ENCODE data around the gene ATL1.
"Not testable (repeated sequence)": the region's sequence is repeated elsewhere in the genome, so short reads cannot be mapped to it uniquely, and the experiment has no call there.

ATL1 gene

GRCh38 chr14:50659327-50659974, 99.5 kb downstream of the ATL1 start:
- no peak for DNase-seq

DNA sequence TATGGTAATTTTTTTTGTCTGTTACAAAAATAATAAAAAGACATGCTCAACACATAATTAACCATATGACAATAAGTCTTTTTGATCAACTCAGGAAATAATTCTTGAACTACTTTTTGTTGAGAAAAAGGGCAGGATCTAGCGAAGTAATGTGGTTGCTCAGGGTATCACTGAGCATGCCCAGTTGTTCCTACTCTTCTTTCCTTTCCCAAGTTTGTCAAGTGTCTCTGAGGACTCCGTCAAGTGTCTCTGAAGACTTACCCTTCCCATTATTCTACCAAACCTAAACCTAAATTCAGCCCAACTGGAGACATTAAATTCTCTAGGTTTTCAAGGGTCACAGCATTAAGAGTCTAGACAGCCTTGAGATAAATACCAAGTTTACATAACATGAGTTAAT, 104.6 kb downstream of the ATL1 start:
- not testable (repeated sequence) for DNase-seq

DNA sequence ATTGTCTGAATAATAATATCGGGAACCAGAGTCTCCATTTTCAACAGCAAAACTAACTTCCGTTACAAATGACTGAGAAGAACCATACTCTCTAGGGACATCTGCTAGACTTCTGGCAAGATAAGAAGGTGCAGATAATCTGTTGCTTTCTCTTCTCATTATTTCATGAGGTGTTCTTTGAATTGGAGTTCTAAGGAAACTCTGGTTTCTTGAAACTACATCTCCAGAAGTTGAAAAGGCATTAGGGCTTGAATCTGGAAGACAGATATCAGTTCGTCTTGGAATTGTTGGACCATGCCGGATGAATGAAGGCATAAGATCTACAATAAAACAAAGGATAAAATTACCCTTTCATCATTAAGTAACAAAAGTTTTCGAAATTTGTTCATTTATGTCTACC, 105.4 kb downstream of the ATL1 start:
- DNase-seq: not testable (repeated sequence)

DNA sequence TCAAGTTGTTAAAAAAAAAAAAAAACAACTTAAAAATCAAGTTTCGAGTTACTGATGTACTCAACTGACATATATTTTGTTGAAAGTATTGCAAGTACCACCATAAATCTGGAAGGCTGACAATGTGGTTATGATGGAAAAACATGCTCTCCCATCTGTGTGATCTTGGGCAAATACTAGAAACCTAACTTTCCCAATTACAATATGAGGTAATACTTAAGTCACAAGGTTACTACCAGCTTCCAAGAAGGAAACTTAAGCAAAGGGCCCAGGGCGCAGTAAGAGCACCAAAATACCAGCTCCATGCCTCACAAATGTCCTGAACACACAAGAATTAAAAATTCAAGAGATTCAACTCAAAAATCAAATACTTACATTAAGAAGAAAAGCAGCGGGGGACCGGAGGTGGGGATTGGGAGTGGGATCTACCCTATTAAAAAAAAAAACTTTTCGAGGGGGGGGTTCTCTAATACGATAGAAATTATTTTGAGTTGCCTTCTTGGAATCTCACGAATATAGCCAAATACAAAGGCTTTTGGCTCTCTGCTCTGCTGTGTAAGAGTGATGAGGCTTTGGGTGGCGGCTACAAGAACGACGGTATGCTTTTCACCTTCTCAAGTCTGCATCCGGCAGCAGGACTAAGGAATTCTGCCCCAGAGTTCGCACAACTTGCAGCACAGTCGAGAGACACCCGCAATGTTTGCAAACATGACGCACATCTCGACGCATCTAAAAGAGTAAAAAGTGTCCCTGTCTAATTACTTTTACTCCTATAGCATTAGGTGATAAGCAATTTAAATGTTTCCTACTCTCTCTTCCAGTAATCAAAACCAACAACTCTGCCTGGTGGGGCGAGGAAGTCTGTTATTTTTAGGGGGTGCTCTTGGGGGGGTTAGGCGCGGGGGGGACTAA, 107.1 kb downstream of the ATL1 start:
- DNase-seq: peak; percentile 22

DNA sequence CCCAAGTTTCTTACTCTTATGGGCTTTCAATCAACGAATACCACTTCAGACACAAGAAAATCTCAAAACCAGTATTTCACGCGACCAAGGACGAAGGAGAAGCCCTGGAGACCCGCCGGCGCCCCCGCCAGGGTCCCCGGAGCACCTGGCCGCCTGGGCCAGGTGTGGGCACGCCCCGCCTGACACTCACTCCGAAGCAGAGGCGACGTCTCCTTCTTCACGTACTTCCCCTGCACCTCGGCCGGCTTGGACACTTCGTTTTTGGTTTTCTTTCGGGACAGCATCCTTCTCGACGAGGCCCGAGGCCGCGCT, 107.7 kb downstream of the ATL1 start:
- peak; percentile 70 for DNase-seq

- DNase-seq: peak; percentile 80
These were observed 108.3 kb downstream of the ATL1 start, which contains the start of gene SAV1 for GRCh38 chr14:50667996-50668825. SAV1 (minus strand) TSS chr14:50668306; CDS start chr14:50667967, 339 bp downstream.

- no peak for DNase-seq
These were observed 108.8 kb downstream of the ATL1 start for GRCh38 chr14:50668826-50669143.

- no peak for DNase-seq
These were observed 109.6 kb downstream of the ATL1 start for GRCh38 chr14:50669441-50669986.

GRCh38 chr14:50670196-50670865, 110.4 kb downstream of the ATL1 start:
- DNase-seq: no peak

DNA sequence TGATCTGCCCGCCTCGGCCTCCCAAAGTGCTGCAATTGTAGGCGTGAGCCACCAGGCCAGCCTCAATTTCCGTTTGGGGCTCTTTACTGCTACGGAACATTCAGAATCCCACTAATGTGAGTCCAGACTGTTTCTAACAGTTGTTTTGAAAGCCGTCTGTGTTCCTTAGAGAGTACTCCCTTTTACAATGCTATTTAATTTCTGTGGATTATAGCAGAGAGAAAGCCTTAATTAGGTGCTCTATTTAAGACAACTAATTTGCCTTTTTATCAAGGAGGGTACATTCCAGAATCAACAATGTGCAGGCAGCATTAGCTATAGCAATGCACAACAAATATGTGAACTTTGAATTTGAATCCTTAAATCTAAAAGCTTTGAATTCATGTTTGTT, 110.9 kb downstream of the ATL1 start:
- no peak for DNase-seq

GRCh38 chr14:50675597-50675996, 115.7 kb downstream of the ATL1 start:
- DNase-seq: no peak

GRCh38 chr14:50676814-50677516, 117.0 kb downstream of the ATL1 start:
- DNase-seq: no peak

GRCh38 chr14:50677527-50678063, 117.7 kb downstream of the ATL1 start:
- no peak for DNase-seq

- no peak for DNase-seq
These were observed 118.2 kb downstream of the ATL1 start for GRCh38 chr14:50678163-50678562.

DNA sequence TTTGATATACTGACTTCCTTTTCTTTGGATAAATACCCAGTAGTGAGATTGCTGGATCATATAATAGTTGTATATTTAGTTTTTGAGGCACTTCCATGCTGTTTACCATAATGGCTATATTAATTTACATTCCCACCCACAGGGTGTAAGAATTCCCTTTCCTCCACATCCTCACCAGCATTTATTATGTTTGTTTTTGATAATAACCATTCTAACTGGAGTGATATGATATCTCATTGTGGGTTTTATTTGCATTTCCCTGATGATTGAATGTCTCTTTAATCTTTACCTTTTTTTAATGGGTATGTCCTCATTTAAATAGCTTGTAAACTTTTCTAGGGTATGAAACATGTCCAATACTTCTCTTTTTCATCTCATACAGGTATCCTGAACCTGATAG, 119.7 kb downstream of the ATL1 start:
- no peak for DNase-seq
